Tibial nerve (tissue), 3 donors: ENCODE measurements around the gene HRH1.
A peak's percentile ranks its signal among the peaks of the same experiment; 100 is the strongest.

ENCODE experiments used
- POLR2A ChIP-seq, 2 donors: fragments of 450-650 bp; IDR thresholded peaks; one replicate each; pipeline ENCODE4 v1.6.1; 2017; ENCODE audit warnings: antibody characterized with exemption in 2 of 2, mild to moderate bottlenecking in 2 of 2, moderate library complexity in 2 of 2
- TF ChIP-seq, protein P1 (sequence below), 5 experiments: fragments of 200-600 bp in 3 of 5; fragments of 450-650 bp in 2 of 5; sonication (generic) in 3 of 5; IDR thresholded peaks; one replicate each; pipeline ENCODE4 v1.5.1; 2016 to 2019; ENCODE audit warnings: antibody characterized with exemption in 5 of 5, mild to moderate bottlenecking in 3 of 5, moderate library complexity in 2 of 5

GRCh38 chr3:11288786-11289637, 134.7 kb downstream of the HRH1 start:
- TF ChIP-seq POLR2A (IDR thresholded peaks at IDR 0.05) = peak in 1 of 2 donors; percentile 8
- TF ChIP-seq, protein P1, sequence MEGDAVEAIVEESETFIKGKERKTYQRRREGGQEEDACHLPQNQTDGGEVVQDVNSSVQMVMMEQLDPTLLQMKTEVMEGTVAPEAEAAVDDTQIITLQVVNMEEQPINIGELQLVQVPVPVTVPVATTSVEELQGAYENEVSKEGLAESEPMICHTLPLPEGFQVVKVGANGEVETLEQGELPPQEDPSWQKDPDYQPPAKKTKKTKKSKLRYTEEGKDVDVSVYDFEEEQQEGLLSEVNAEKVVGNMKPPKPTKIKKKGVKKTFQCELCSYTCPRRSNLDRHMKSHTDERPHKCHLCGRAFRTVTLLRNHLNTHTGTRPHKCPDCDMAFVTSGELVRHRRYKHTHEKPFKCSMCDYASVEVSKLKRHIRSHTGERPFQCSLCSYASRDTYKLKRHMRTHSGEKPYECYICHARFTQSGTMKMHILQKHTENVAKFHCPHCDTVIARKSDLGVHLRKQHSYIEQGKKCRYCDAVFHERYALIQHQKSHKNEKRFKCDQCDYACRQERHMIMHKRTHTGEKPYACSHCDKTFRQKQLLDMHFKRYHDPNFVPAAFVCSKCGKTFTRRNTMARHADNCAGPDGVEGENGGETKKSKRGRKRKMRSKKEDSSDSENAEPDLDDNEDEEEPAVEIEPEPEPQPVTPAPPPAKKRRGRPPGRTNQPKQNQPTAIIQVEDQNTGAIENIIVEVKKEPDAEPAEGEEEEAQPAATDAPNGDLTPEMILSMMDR (IDR thresholded peaks at IDR 0.05) = no peak
